ENCODE data around the gene NPL.

GRCh38 chr1:182833271-182833670 is 43.7 kb downstream of the NPL start:
- TF ChIP-seq SREBF2 (IDR thresholded peaks at IDR 0.05) (no peak), CTCF (IDR thresholded peaks at IDR 0.05) (no peak), EP300 (IDR thresholded peaks at IDR 0.05) (no peak), RFX5 (IDR thresholded peaks at IDR 0.05) (no peak), POLR2A (IDR thresholded peaks at IDR 0.05; ENCODE audit: low read length) (no peak), ZFP36 (IDR thresholded peaks at IDR 0.05; ENCODE audit: borderline replicate concordance, partially characterized antibody) (no peak)
